K562 (cell line): ENCODE results near the gene ERICH6B. TPM values are rescaled to one million over a fixed set of nuclear protein-coding genes. Genes with fewer than 3 reads are reported as not detected.

Experiments used
- ATAC-seq: fragments of 200-7000 bp; cut with Tn5 transposase; 3 replicates; pipeline ENCODE4 v1.9.1; 2020; ENCODE audit warnings: moderate library complexity
- BruUV-seq: library from RNA; stranded (reverse); fragments of 400-500 nt; replicated peaks from 2 replicates; lab custom pipeline; 2021; lab: Mats Ljungman, UMichigan
- CTCF ChIA-PET: fragments of 300-600 bp; formaldehyde crosslinking; extraction: SDS; loops from one replicate; lab custom pipeline; 2021; ENCODE audit warnings: low intra/inter-chr PET ratio; lab: Yijun Ruan, JAX
- POLR2A ChIA-PET: fragments of 300-600, 350-650 bp; sonication (Branson Sonifier 250); formaldehyde crosslinking; extraction: SDS; loops from one replicate; lab custom pipeline; 2021; ENCODE audit warnings: antibody characterized with exemption, inconsistent platforms; lab: Yijun Ruan, JAX
- DNase-seq, 4 experiments: peaks; one replicate each; pipeline versions ENCODE4 v3.0.0 to v3.0.0-alpha.2; 2011 to 2018; ENCODE audit warnings: low spot score in 3 of 4, mixed read lengths in 3 of 4; ENCODE audit errors: extremely low read depth in 1 of 4
- FAIRE-seq: peaks from 2 replicates; lab custom pipeline; 2011; peaks lifted over from hg19 to GRCh38; lab: Jason Lieb, UNC
- H2AFZ ChIP-seq: 2 replicates; pipeline ENCODE4 v1.6.0; 2011; ENCODE audit warnings: low read depth, low read length, control low read depth, inconsistent platforms
- H3K27ac ChIP-seq: fragments of 200-600 bp; 3 replicates; pipeline ENCODE4 v1.8.0; 2011; ENCODE audit warnings: low read depth, mild to moderate bottlenecking, control low read depth, inconsistent platforms, low read length, moderate library complexity, mixed read lengths; ENCODE audit errors: extremely low read depth
- H3K27me3 ChIP-seq, 2 experiments: fragments of 300-600 bp in 1 of 2; 2 replicates in 1 of 2; 3 replicates in 1 of 2; pipeline versions ENCODE4 v1.6.0 to v1.8.0; 2011; ENCODE audit warnings: inconsistent platforms in 2 of 2, low read length in 2 of 2, mild to moderate bottlenecking in 1 of 2, mixed read lengths in 1 of 2, moderate library complexity in 1 of 2; ENCODE audit not compliant: control insufficient read depth in 2 of 2, insufficient read depth in 2 of 2
- H3K36me3 ChIP-seq: fragments of 300-600 bp; 3 replicates; pipeline ENCODE4 v1.8.0; 2011; ENCODE audit warnings: mild to moderate bottlenecking, low read length, inconsistent platforms; ENCODE audit not compliant: control insufficient read depth, insufficient read depth
- H3K4me1 ChIP-seq, 2 experiments: fragments of 200-600 bp in 1 of 2; replicated peaks in 1 of 2; 2 replicates in 1 of 2; 3 replicates in 1 of 2; pipeline versions ENCODE4 v1.5.1 to v1.8.0; 2011; ENCODE audit warnings: inconsistent platforms in 2 of 2, low read length in 2 of 2, mild to moderate bottlenecking in 1 of 2, mixed read lengths in 1 of 2, moderate library complexity in 1 of 2; ENCODE audit not compliant: control insufficient read depth in 2 of 2, insufficient read depth in 2 of 2
- H3K4me2 ChIP-seq: 2 replicates; pipeline ENCODE4 v1.6.1; 2011; ENCODE audit warnings: low read length, control low read depth, inconsistent platforms, mixed read lengths; ENCODE audit not compliant: insufficient read depth
- H3K4me3 ChIP-seq: fragments of 200-600 bp; sonication (generic), shearing (Covaris generic); 2 replicates; pipeline ENCODE4 v1.5.1; 2016; ENCODE audit warnings: control low read depth, inconsistent platforms
- H3K79me2 ChIP-seq: fragments of 200-600 bp; 3 replicates; pipeline ENCODE4 v1.8.0; 2011; ENCODE audit warnings: low read length, inconsistent platforms; ENCODE audit not compliant: control insufficient read depth, insufficient read depth
- H3K9ac ChIP-seq, 2 experiments: 2 replicates each; pipeline versions ENCODE4 v1.6.0 to v1.6.1; 2011; ENCODE audit warnings: low read depth in 2 of 2, low read length in 2 of 2, control low read depth in 1 of 2, inconsistent platforms in 1 of 2, mild to moderate bottlenecking in 1 of 2, mixed read lengths in 1 of 2; ENCODE audit not compliant: insufficient read depth in 1 of 2
- H3K9me1 ChIP-seq: one replicate; pipeline ENCODE4 v1.6.0; 2011; ENCODE audit warnings: inconsistent platforms, mild to moderate bottlenecking, low read length, moderate library complexity; ENCODE audit not compliant: control insufficient read depth, insufficient read depth
- H3K9me3 ChIP-seq: replicated peaks from 2 replicates; pipeline ENCODE4 v1.5.1; 2011; ENCODE audit warnings: low read depth, low read length, inconsistent platforms; ENCODE audit not compliant: control insufficient read depth, insufficient read depth
- H4K20me1 ChIP-seq: replicated peaks from 2 replicates; pipeline ENCODE4 v1.6.1; 2011; ENCODE audit warnings: low read length, inconsistent platforms, mixed read lengths; ENCODE audit not compliant: control insufficient read depth, insufficient read depth
- HDGF ChIP-seq: fragments of 450-650 bp; IDR thresholded peaks from 2 replicates; pipeline ENCODE4 v1.6.1; 2016
- HLTF ChIP-seq: fragments of 450-650 bp; IDR thresholded peaks from 2 replicates; pipeline ENCODE4 v1.6.1; 2016
- LARP7 ChIP-seq: fragments of 450-650 bp; IDR thresholded peaks from 2 replicates; pipeline ENCODE4 v1.6.1; 2016
- NFE2 ChIP-seq: IDR thresholded peaks from 2 replicates; pipeline ENCODE4 v1.6.1; 2014; ENCODE audit warnings: antibody characterized with exemption, low read depth
- PPARD ChIP-seq: fragments of 250-450 bp; sonication (Bioruptor Pico); IDR thresholded peaks from 2 replicates; pipeline ENCODE4 v1.8.0; 2022; ENCODE audit warnings: inconsistent platforms, mild to moderate bottlenecking, moderate library complexity
- SIRT6 ChIP-seq: IDR thresholded peaks from one replicate; pipeline ENCODE4 v1.6.1; 2012; ENCODE audit warnings: low read depth, mild to moderate bottlenecking, control low read depth, inconsistent platforms, low read length, moderate library complexity
- SMARCE1 ChIP-seq: fragments of 450-650 bp; IDR thresholded peaks from 2 replicates; pipeline ENCODE4 v1.7.1; 2016; ENCODE audit warnings: mild to moderate bottlenecking
- ZBED1 ChIP-seq: IDR thresholded peaks from 2 replicates; pipeline ENCODE4 v1.6.1; 2014
- ZKSCAN8 ChIP-seq: fragments of 200-800 bp; sonication (Bioruptor generic); IDR thresholded peaks from 2 replicates; pipeline ENCODE4 v1.6.1; 2016; ENCODE audit warnings: missing genetic modification characterization, missing compliant biosample characterization
- ZNF121 ChIP-seq: sonication (generic); formaldehyde crosslinking; conservative IDR thresholded peaks from 2 replicates; pipeline ENCODE4 v1.8.0; 2022; ENCODE audit warnings: missing genetic modification reagents
- ZNF146 ChIP-seq: IDR thresholded peaks from one replicate; pipeline ENCODE4 v1.6.1; 2018; ENCODE audit warnings: missing compliant biosample characterization; ENCODE audit not compliant: unreplicated experiment
- ZNF316 ChIP-seq: fragments of 450-650 bp; IDR thresholded peaks from 2 replicates; pipeline ENCODE4 v1.6.1; 2016
- WGBS: fragments of 100-300 bp; shearing (Covaris generic); methylation state at CpG from one replicate; pipeline ENCODE4 v1.1.6; 2016; ENCODE audit warnings: low coverage, mixed read lengths; ENCODE audit not compliant: insufficient coverage; ENCODE audit errors: missing lambda C conversion rate; 5-methylcytosine and 5-hydroxymethylcytosine counted together
- in situ Hi-C: fragments of 300-500 bp; cut with MboI; formaldehyde crosslinking; loops from 4 replicates; pipeline ENCODE4 v1.15.0; 2018; ENCODE audit warnings: inconsistent platforms, mixed read lengths
- intact Hi-C: fragments of 100-400 bp; cut with micrococcal nuclease; formaldehyde crosslinking; loops from 2 replicates; pipeline ENCODE4 v1.14.2; 2022
- polyA plus RNA-seq, 8 experiments: library from polyadenylated mRNA; depleted of rRNA in 4 of 8; stranded (reverse) in 5 of 8; unstranded in 3 of 8; fragments of >200 nt; fragmentation: Nextera tagmentation in 2 of 8; fragmentation: Illumina TruSeq in 1 of 8; extraction: Ambion mirVana in 2 of 8; extraction: Trizol in 1 of 8; gene quantifications; 2 replicates each; pipeline versions ENCODE4 v1.2.1 to v1.2.3, GENCODE V29; 2011 to 2014; ENCODE audit warnings: inconsistent platforms in 1 of 8, missing spikeins in 1 of 8
- total RNA-seq, 7 experiments: library from RNA; depleted of rRNA in 6 of 7; stranded (reverse); fragments of >200 nt in 6 of 7; fragmentation: Illumina TruSeq in 2 of 7; extraction: Trizol in 2 of 7; gene quantifications; 2 replicates each; pipeline versions ENCODE4 v1.2.1 to v1.2.3, GENCODE V29; 2011 to 2021; ENCODE audit warnings: low replicate concordance in 1 of 7
- TF ChIP-seq, protein P1 (sequence below): fragments of 250-450 bp; sonication (Bioruptor Pico); IDR thresholded peaks from 2 replicates; pipeline ENCODE4 v1.5.0; 2021
- TF ChIP-seq, protein P2 (sequence below): sonication (generic); formaldehyde crosslinking; IDR thresholded peaks from 2 replicates; pipeline ENCODE4 v1.8.0; 2023; ENCODE audit warnings: mild to moderate bottlenecking, missing genetic modification reagents
- TF ChIP-seq, protein P3 (sequence below): sonication (generic); formaldehyde crosslinking; IDR thresholded peaks from 2 replicates; pipeline ENCODE4 v1.8.1; 2022; ENCODE audit warnings: missing genetic modification reagents
- TF ChIP-seq, protein P4 (sequence below): conservative IDR thresholded peaks from 2 replicates; pipeline ENCODE4 v1.6.1; 2011; ENCODE audit warnings: low read depth, mild to moderate bottlenecking, low read length; ENCODE audit not compliant: control insufficient read depth

The ERICH6B gene
- total and polyA plus RNA-seq, 9 of the 15 experiments (the other 6 are each of a cell fraction or from before 2014, with no cell fraction given), result not detected

DNA sequence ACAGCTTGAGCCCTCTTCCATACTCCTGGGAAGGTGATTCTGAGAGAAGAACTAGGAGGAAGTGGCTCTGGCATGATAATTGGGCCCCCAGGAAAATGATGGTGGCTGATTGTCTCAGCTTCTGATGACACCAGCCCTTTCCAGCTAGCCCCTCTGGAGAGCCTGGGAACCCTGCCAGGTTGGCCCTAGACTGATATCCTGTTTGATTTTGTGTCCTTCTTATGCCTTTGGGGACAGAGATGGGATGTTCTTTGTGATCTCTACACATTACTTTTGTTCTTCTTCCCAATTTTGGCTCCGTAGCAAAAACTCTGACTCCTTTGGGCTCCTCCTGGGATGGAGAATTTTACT is 39.7 kb downstream of the ERICH6B start (continued):
- no peak for TF ChIP-seq NFE2
- no peak for TF ChIP-seq SMARCE1
- no peak for TF ChIP-seq ZNF316
- TF ChIP-seq, protein P1, sequence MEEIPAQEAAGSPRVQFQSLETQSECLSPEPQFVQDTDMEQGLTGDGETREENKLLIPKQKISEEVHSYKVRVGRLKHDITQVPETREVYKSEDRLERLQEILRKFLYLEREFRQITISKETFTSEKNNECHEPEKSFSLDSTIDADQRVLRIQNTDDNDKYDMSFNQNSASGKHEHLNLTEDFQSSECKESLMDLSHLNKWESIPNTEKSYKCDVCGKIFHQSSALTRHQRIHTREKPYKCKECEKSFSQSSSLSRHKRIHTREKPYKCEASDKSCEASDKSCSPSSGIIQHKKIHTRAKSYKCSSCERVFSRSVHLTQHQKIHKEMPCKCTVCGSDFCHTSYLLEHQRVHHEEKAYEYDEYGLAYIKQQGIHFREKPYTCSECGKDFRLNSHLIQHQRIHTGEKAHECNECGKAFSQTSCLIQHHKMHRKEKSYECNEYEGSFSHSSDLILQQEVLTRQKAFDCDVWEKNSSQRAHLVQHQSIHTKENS, result no peak
- TF ChIP-seq, protein P2, sequence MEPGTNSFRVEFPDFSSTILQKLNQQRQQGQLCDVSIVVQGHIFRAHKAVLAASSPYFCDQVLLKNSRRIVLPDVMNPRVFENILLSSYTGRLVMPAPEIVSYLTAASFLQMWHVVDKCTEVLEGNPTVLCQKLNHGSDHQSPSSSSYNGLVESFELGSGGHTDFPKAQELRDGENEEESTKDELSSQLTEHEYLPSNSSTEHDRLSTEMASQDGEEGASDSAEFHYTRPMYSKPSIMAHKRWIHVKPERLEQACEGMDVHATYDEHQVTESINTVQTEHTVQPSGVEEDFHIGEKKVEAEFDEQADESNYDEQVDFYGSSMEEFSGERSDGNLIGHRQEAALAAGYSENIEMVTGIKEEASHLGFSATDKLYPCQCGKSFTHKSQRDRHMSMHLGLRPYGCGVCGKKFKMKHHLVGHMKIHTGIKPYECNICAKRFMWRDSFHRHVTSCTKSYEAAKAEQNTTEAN, result no peak

DNA sequence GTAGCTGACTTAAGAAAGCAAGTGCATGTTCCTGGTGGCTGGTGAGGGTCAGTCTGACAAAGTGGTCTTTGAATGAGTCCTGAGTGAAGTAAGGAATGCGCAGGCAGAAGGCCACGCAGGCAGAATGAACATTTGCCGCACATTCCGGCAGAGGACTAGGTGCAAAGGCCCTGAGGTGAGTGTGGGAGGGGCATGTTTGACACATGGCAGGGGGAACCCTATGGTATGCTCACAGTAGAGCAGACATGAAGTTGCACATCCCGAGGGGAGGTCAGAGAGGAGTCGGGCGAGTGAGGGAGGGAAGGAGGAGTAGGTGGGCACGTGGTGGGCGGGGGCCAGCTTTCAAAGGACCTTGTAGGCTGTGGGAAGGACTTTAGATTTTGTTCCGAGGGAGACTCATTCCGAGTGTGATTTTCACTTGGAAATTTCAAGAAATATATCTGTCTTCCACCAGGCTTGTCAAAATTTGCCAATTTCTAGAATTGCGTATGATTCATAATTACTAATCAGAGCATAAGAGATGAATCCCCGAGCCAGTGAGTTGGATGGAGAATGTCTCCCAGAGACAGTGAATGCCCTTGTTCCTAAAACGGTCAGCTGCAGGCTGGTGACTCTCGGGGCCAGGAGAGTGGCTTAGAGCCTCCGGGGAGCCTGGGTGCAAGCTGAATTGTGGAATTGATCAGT is 40.3 kb downstream of the ERICH6B start:
- H3K27ac ChIP-seq, result no peak overlapping the region
- in situ Hi-C loops (no loop called here), intact Hi-C loops (no loop called here)
- H3K4me1 ChIP-seq, result no peaks in the 10 kb centered on the region
- no peak for ATAC-seq
- FAIRE-seq, result no peak
- H4K20me1 ChIP-seq, result no peaks in the 10 kb centered on the region
- CTCF ChIA-PET, result no interaction called here
- TF ChIP-seq, protein P3, sequence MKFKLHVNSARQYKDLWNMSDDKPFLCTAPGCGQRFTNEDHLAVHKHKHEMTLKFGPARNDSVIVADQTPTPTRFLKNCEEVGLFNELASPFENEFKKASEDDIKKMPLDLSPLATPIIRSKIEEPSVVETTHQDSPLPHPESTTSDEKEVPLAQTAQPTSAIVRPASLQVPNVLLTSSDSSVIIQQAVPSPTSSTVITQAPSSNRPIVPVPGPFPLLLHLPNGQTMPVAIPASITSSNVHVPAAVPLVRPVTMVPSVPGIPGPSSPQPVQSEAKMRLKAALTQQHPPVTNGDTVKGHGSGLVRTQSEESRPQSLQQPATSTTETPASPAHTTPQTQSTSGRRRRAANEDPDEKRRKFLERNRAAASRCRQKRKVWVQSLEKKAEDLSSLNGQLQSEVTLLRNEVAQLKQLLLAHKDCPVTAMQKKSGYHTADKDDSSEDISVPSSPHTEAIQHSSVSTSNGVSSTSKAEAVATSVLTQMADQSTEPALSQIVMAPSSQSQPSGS, result no peak
- TF ChIP-seq ZBED1, result no peak
- no peak for TF ChIP-seq HDGF
- TF ChIP-seq HLTF, result no peak
- TF ChIP-seq, protein P4, sequence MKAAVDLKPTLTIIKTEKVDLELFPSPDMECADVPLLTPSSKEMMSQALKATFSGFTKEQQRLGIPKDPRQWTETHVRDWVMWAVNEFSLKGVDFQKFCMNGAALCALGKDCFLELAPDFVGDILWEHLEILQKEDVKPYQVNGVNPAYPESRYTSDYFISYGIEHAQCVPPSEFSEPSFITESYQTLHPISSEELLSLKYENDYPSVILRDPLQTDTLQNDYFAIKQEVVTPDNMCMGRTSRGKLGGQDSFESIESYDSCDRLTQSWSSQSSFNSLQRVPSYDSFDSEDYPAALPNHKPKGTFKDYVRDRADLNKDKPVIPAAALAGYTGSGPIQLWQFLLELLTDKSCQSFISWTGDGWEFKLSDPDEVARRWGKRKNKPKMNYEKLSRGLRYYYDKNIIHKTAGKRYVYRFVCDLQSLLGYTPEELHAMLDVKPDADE, result no peak
- no peak for TF ChIP-seq ZNF121 (CRISPR knock-in tag)
- no peak for TF ChIP-seq PPARD
- no peak for TF ChIP-seq ZKSCAN8 (CRISPR knock-in tag)
- no peak for TF ChIP-seq ZNF146 (CRISPR knock-in tag)
- TF ChIP-seq SIRT6, result no peak
- no peak for TF ChIP-seq LARP7
- no peak overlapping the region for H3K4me2 ChIP-seq
- H3K9me3 ChIP-seq, result no peaks in the 10 kb centered on the region
- H3K9ac ChIP-seq, result no peak overlapping the region
- no peak for DNase-seq
- no TSS peak for BruUV-seq
- no peaks in the 10 kb centered on the region for H3K36me3 ChIP-seq
- H3K79me2 ChIP-seq, result no peaks in the 10 kb centered on the region
- H3K27me3 ChIP-seq, result peaks cover 0 to 23% of the 10 kb centered on the region in 2 experiments; a peak in 3 of 5 replicates
- WGBS, result 3% methylated on average over 11 of the region's 16 CpGs
- no peak overlapping the region for H3K4me3 ChIP-seq
- POLR2A ChIA-PET, result no interaction called here
- H3K9me1 ChIP-seq, result no peaks in the 10 kb centered on the region
- H2AFZ ChIP-seq, result no peak overlapping the region
